HEK293T (cell line): ENCODE results near the gene CPED1.

Source experiments
- ARNT ChIP-seq: fragments of 450-650 bp; IDR thresholded peaks from 2 replicates; pipeline ENCODE4 v1.6.1; 2017; ENCODE audit warnings: mild to moderate bottlenecking
- ELF4 ChIP-seq: fragments of 450-650 bp; IDR thresholded peaks from 2 replicates; pipeline ENCODE4 v1.6.1; 2017; ENCODE audit warnings: antibody characterized with exemption
- FOXK2 ChIP-seq: fragments of 450-650 bp; IDR thresholded peaks from 2 replicates; pipeline ENCODE4 v1.6.1; 2016; ENCODE audit warnings: mild to moderate bottlenecking
- SP1 ChIP-seq: fragments of 450-650 bp; IDR thresholded peaks from 2 replicates; pipeline ENCODE4 v1.6.1; 2017
- SUZ12 ChIP-seq: fragments of 450-650 bp; IDR thresholded peaks from 2 replicates; pipeline ENCODE4 v1.6.1; 2016; ENCODE audit warnings: mild to moderate bottlenecking

- TF ChIP-seq ARNT (no peak), SUZ12 (no peak), ELF4 (no peak), SP1 (no peak), FOXK2 (no peak)
Measured at GRCh38 chr7:121278120-121279021, 289.9 kb downstream of the CPED1 start.
